ENCODE measurements around the gene KIF5A.
"Not testable (repeated sequence)": the region's sequence is repeated elsewhere in the genome, so short reads cannot be mapped to it uniquely, and the experiment has no call there.

KIF5A gene

DNA sequence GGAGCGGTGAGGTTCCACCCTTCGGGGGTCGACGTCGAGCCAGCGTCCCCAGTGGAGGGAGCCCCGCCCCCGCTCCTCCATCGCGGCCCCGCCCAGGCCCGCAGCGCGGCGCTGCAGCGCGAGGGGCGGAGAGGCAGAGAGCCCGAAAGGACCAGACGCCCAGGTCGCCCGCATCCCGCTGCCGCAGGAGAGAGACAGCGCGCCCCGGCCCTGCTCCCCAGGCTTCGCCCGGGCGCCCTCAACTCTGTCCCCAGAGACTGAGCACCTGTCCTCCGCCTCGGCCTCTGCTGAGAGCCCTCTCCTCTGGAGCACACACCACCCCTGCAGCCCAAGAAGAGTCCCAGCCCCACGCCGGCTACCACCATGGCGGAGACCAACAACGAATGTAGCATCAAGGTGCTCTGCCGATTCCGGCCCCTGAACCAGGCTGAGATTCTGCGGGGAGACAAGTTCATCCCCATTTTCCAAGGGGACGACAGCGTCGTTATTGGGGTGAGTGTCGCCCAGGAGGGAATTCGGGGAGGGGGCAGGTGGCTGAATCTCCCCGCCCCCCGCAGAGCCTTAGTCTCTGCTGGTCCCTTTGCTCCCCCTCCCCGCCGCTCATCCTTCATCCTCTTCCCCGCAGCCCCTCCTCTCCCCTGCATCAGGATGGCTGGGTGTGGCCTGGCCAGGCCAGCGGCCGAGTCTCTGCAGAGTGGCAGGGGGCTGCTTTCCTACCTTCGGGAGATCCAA, at the start of gene KIF5A:
TSS of gene KIF5A (plus strand) at position 136 of the 732 bp plus-strand sequence. CDS start at position 364, 228 bp downstream.
- peaks cover 27% of the 10 kb centered on the region for H3K4me1 Mint-ChIP-seq
- H3K9me3 Mint-ChIP-seq: no peaks in the 10 kb centered on the region
- H3K27ac Mint-ChIP-seq: no peak within 1 kb of the TSS
- no peaks in the 10 kb centered on the region for H3K36me3 Mint-ChIP-seq
- H3K4me3 Mint-ChIP-seq: peak within 1 kb of the TSS; percentile 69
- ATAC-seq (ENCODE audit: low read depth) (peak; percentile 41), DNase-seq (ENCODE audit: low spot score in 2 of 2) (peak; percentile 44 to 58)
- peaks cover 4% of the 10 kb centered on the region for H3K27me3 Mint-ChIP-seq

DNA sequence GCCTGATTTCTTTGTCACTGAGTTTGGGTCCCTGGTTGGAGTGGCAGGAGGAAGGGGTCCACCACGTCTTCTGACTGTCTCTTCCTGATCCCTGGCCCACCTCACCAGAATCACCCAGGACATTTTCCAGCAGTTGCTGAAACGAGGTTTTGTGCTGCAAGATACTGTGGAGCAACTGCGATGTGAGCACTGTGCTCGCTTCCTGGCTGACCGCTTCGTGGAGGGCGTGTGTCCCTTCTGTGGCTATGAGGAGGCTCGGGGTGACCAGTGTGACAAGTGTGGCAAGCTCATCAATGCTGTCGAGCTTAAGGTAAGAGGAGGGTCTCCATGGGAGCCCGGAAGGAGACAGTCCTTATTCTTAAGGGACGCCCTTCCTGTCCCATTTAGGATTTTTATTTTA, 49.6 kb upstream of the KIF5A start:
- no peak overlapping the region for H3K4me3 Mint-ChIP-seq

GRCh38 chr12:57502311-57502969, 47.4 kb upstream of the KIF5A start:
- peaks cover 31% of the 10 kb centered on the region for H3K36me3 Mint-ChIP-seq
- H3K9me3 Mint-ChIP-seq; DNase-seq (ENCODE audit: low spot score in 2 of 2); H3K4me3 Mint-ChIP-seq; ATAC-seq (ENCODE audit: low read depth); H3K4me1 Mint-ChIP-seq; H3K27me3 Mint-ChIP-seq: not testable (repeated sequence)
- H3K27ac Mint-ChIP-seq: peak overlapping the region; percentile 58

More for the DNA sequence above, 49.6 kb upstream of the KIF5A start:
- ATAC-seq (ENCODE audit: low read depth) (no peak), DNase-seq (ENCODE audit: low spot score in 2 of 2) (no peak)
- H3K36me3 Mint-ChIP-seq: peaks cover 35% of the 10 kb centered on the region
- H3K27me3 Mint-ChIP-seq: no peaks in the 10 kb centered on the region
- H3K4me1 Mint-ChIP-seq: peaks cover 15% of the 10 kb centered on the region
- H3K9me3 Mint-ChIP-seq: no peaks in the 10 kb centered on the region
- H3K27ac Mint-ChIP-seq: peak overlapping the region; percentile 61

- H3K9me3 Mint-ChIP-seq; H3K27ac Mint-ChIP-seq; H3K4me3 Mint-ChIP-seq; ATAC-seq (ENCODE audit: low read depth); H3K4me1 Mint-ChIP-seq; H3K27me3 Mint-ChIP-seq; DNase-seq (ENCODE audit: low spot score in 2 of 2): not testable (repeated sequence)
- peaks cover 16% of the 10 kb centered on the region for H3K36me3 Mint-ChIP-seq
Observed at GRCh38 chr12:57506541-57506940, 43.3 kb upstream of the KIF5A start.

GRCh38 chr12:57507796-57508195, 42.0 kb upstream of the KIF5A start:
- H3K4me1 Mint-ChIP-seq; ATAC-seq (ENCODE audit: low read depth); H3K27me3 Mint-ChIP-seq; H3K4me3 Mint-ChIP-seq; H3K9me3 Mint-ChIP-seq; DNase-seq (ENCODE audit: low spot score in 2 of 2); H3K27ac Mint-ChIP-seq: not testable (repeated sequence)
- H3K36me3 Mint-ChIP-seq: peaks cover 20% of the 10 kb centered on the region

- Mint-ChIP-seq H3K9me3 (no peaks in the 10 kb centered on the region), H3K4me3 (no peak overlapping the region), H3K36me3 (peaks cover 30% of the 10 kb centered on the region), H3K4me1 (peaks cover 2% of the 10 kb centered on the region), H3K27me3 (no peaks in the 10 kb centered on the region), H3K27ac (no peak overlapping the region)
- DNase-seq (ENCODE audit: low spot score in 2 of 2) (no peak), ATAC-seq (ENCODE audit: low read depth) (no peak)
Observed at GRCh38 chr12:57511161-57511560, 38.7 kb upstream of the KIF5A start.

DNA sequence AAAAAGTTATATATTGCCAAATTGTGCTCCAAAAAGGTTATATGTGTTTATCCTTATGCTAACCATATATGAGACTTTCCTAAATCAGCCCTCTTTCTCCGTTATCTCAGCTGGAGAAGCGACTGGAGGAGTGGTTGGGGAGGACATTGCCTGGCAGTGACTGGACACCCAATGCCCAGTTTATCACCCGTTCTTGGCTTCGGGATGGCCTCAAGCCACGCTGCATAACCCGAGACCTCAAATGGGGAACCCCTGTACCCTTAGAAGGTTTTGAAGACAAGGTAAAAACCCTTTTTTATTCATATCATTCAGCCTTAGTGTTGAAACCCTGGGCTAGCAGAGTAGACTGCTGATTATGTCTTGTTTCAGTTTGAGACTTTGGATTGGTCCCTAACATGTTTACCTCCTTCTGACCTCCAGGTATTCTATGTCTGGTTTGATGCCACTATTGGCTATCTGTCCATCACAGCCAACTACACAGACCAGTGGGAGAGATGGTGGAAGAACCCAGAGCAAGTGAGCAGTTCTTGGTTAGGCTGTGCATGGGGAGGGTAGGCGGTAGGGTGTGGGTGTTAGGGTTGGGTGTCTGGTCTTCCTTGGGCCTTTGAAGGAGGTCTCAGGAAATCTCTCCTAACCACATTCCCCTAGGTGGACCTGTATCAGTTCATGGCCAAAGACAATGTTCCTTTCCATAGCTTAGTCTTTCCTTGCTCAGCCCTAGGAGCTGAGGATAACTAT, 38.1 kb upstream of the KIF5A start:
- no peaks in the 10 kb centered on the region for H3K27me3 Mint-ChIP-seq
- no peaks in the 10 kb centered on the region for H3K9me3 Mint-ChIP-seq
- H3K4me1 Mint-ChIP-seq: peaks cover 2% of the 10 kb centered on the region
- H3K4me3 Mint-ChIP-seq: no peak overlapping the region
- peaks cover 31% of the 10 kb centered on the region for H3K36me3 Mint-ChIP-seq
- DNase-seq (ENCODE audit: low spot score in 2 of 2) (no peak), ATAC-seq (ENCODE audit: low read depth) (no peak)
- H3K27ac Mint-ChIP-seq: peak overlapping the region; percentile 24

DNA sequence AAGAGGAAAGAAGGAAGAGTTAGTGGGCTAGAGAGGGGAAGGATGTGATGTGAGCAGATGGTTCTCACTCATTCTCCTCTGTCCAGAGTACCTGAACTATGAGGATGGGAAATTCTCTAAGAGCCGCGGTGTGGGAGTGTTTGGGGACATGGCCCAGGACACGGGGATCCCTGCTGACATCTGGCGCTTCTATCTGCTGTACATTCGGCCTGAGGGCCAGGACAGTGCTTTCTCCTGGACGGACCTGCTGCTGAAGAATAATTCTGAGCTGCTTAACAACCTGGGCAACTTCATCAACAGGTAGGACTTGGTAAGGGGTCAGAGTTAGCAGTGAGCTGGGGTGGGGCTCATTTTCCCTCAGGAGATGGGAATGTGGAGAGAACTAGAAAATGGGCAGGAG, 37.2 kb upstream of the KIF5A start:
- no peak for ATAC-seq (ENCODE audit: low read depth)

DNA sequence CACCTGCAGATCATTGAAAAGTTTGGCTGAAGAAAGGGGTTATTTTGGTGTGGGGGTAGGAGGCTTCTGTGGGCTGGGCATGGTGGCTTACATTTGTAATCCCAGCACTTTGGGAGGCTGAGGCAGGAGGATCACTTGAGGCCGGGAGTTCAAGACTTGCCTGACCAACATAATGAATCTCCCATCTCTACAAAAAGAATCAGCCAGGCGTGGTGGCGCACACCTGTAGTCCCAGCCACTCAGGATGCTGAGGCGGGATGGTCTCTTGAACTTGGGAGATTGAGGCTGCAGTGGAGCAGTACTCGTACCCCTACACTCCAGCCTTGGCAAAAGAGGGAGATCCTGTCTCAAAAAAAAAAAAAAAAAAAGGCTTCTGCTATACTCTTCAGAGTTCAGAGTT, 36.6 kb upstream of the KIF5A start:
- ATAC-seq (ENCODE audit: low read depth) (no peak), DNase-seq (ENCODE audit: low spot score in 2 of 2) (no peak)
- H3K27me3 Mint-ChIP-seq: no peaks in the 10 kb centered on the region
- no peaks in the 10 kb centered on the region for H3K9me3 Mint-ChIP-seq
- peaks cover 8% of the 10 kb centered on the region for H3K4me1 Mint-ChIP-seq
- peaks cover 38% of the 10 kb centered on the region for H3K36me3 Mint-ChIP-seq
- no peak overlapping the region for H3K4me3 Mint-ChIP-seq
- peak overlapping the region; percentile 40 for H3K27ac Mint-ChIP-seq

More for the DNA sequence above, 37.2 kb upstream of the KIF5A start:
- no peak for DNase-seq (ENCODE audit: low spot score in 2 of 2)
- Mint-ChIP-seq H3K4me1 (peaks cover 4% of the 10 kb centered on the region), H3K9me3 (no peaks in the 10 kb centered on the region), H3K27ac (peak overlapping the region; percentile 40), H3K4me3 (no peak overlapping the region), H3K27me3 (no peaks in the 10 kb centered on the region), H3K36me3 (peaks cover 37% of the 10 kb centered on the region)

- H3K4me1 Mint-ChIP-seq: peaks cover 11% of the 10 kb centered on the region
- H3K36me3 Mint-ChIP-seq: peaks cover 41% of the 10 kb centered on the region
- H3K9me3 Mint-ChIP-seq; ATAC-seq (ENCODE audit: low read depth); H3K27me3 Mint-ChIP-seq; DNase-seq (ENCODE audit: low spot score in 2 of 2); H3K4me3 Mint-ChIP-seq; H3K27ac Mint-ChIP-seq: not testable (repeated sequence)
Observed at GRCh38 chr12:57513677-57514076, 36.2 kb upstream of the KIF5A start.

DNA sequence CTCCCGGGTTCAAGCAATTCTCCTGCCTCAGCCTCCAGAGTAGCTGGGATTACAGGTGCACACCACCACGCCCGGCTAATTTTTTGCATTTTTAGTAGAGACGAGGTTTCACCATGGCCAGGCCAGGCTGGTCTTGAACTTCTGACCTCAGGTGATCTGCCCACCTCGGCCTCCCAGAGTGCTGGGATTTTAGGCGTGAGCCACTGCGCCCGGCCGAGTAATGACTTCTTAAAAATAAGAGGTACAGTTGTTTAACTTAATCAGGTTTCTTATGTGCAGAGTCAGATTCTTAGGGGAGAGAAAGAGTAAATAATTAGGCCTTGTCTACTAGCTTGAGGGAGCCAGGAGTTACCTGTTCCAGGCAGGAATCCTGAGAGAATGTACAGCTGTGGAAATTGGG, 35.6 kb upstream of the KIF5A start:
- ATAC-seq (ENCODE audit: low read depth); H3K27me3 Mint-ChIP-seq; H3K4me3 Mint-ChIP-seq; DNase-seq (ENCODE audit: low spot score in 2 of 2); H3K27ac Mint-ChIP-seq; H3K9me3 Mint-ChIP-seq: not testable (repeated sequence)
- Mint-ChIP-seq H3K4me1 (peaks cover 16% of the 10 kb centered on the region), H3K36me3 (peaks cover 43% of the 10 kb centered on the region)

GRCh38 chr12:57514720-57515407, 35.0 kb upstream of the KIF5A start:
- peaks cover 19% of the 10 kb centered on the region for H3K4me1 Mint-ChIP-seq
- ATAC-seq (ENCODE audit: low read depth): no peak
- no peak overlapping the region for H3K4me3 Mint-ChIP-seq
- no peaks in the 10 kb centered on the region for H3K27me3 Mint-ChIP-seq
- DNase-seq (ENCODE audit: low spot score in 2 of 2): no peak
- no peak overlapping the region for H3K27ac Mint-ChIP-seq
- peaks cover 41% of the 10 kb centered on the region for H3K36me3 Mint-ChIP-seq
- H3K9me3 Mint-ChIP-seq: no peaks in the 10 kb centered on the region

- ATAC-seq (ENCODE audit: low read depth): no peak
- no peak overlapping the region for H3K27ac Mint-ChIP-seq
- DNase-seq (ENCODE audit: low spot score in 2 of 2): no peak
- peaks cover 19% of the 10 kb centered on the region for H3K4me1 Mint-ChIP-seq
- no peaks in the 10 kb centered on the region for H3K27me3 Mint-ChIP-seq
- H3K4me3 Mint-ChIP-seq: no peak overlapping the region
- no peaks in the 10 kb centered on the region for H3K9me3 Mint-ChIP-seq
- H3K36me3 Mint-ChIP-seq: peaks cover 41% of the 10 kb centered on the region
Observed at GRCh38 chr12:57515408-57515933, 34.4 kb upstream of the KIF5A start.

Data from memory B cell (primary cell).